Right hindlimb (tissue), 1 donor: ENCODE results near the gene GPI.
"Not testable (repeated sequence)": the region's sequence is repeated elsewhere in the genome, so short reads cannot be mapped to it uniquely, and the experiment has no call there.

ENCODE experiments used
- DNase-seq: peaks from one replicate; pipeline ENCODE4 v3.0.0-alpha.2; 2018

Gene GPI

GRCh38 chr19:34368338-34368737 is 3.3 kb downstream of the GPI start:
- no peak for DNase-seq

- not testable (repeated sequence) for DNase-seq
These were observed 4.2 kb downstream of the GPI start for GRCh38 chr19:34369166-34369565.

- no peak for DNase-seq
These were observed 5.1 kb downstream of the GPI start for GRCh38 chr19:34370117-34370516.

- DNase-seq = no peak
These were observed 6.0 kb downstream of the GPI start for GRCh38 chr19:34370983-34371382.

GRCh38 chr19:34373601-34374288 is 8.7 kb downstream of the GPI start:
- DNase-seq = no peak

GRCh38 chr19:34375598-34375997 is 10.6 kb downstream of the GPI start:
- no peak for DNase-seq

- no peak for DNase-seq
These were observed 15.7 kb downstream of the GPI start for GRCh38 chr19:34380639-34381241.

GRCh38 chr19:34381399-34382251 is 16.6 kb downstream of the GPI start:
- no peak for DNase-seq

- DNase-seq = no peak
These were observed 17.5 kb downstream of the GPI start for GRCh38 chr19:34382471-34382870.

- DNase-seq = no peak
These were observed 18.6 kb downstream of the GPI start for GRCh38 chr19:34383599-34383998.

GRCh38 chr19:34386645-34387445 is 21.8 kb downstream of the GPI start:
- DNase-seq = no peak

GRCh38 chr19:34387446-34387810 is 22.4 kb downstream of the GPI start:
- no peak for DNase-seq

GRCh38 chr19:34388745-34389144 is 23.7 kb downstream of the GPI start:
- not testable (repeated sequence) for DNase-seq

GRCh38 chr19:34391813-34392212 is 26.8 kb downstream of the GPI start:
- DNase-seq = no peak

- DNase-seq = no peak
These were observed 28.0 kb downstream of the GPI start for GRCh38 chr19:34393031-34393430.

GRCh38 chr19:34393629-34394028 is 28.6 kb downstream of the GPI start:
- DNase-seq = peak; percentile 89

- no peak for DNase-seq
These were observed 32.9 kb downstream of the GPI start for GRCh38 chr19:34397853-34398252.

GRCh38 chr19:34399886-34400285 is 34.9 kb downstream of the GPI start:
- no peak for DNase-seq

GRCh38 chr19:34400844-34401243 is 35.8 kb downstream of the GPI start:
- DNase-seq = not testable (repeated sequence)

- DNase-seq = no peak
These were observed 37.1 kb downstream of the GPI start for GRCh38 chr19:34402074-34402600.

- DNase-seq = no peak
These were observed 38.8 kb downstream of the GPI start for GRCh38 chr19:34403784-34404108.

GRCh38 chr19:34404109-34404909 is 39.3 kb downstream of the GPI start, which contains the start of gene PDCD2L:
TSS of gene PDCD2L (plus strand) at chr19:34404399. CDS start at chr19:34404431, 32 bp downstream.
- peak; percentile 91 for DNase-seq
